Sigmoid colon (tissue), 7 donors: ENCODE measurements around the gene CDHR3. TPM values are rescaled to one million over a fixed set of nuclear protein-coding genes. Genes with fewer than 3 reads are reported as not detected.
"Not testable (repeated sequence)": the region's sequence is repeated elsewhere in the genome, so short reads cannot be mapped to it uniquely, and the experiment has no call there.

Experiments
- DNase-seq: peaks from one replicate; pipeline ENCODE4 v3.0.0-alpha.2; 2019
- H3K27ac ChIP-seq, 4 donors: fragments of 200-600 bp; sonication (generic); one replicate each; pipeline ENCODE4 v1.5.1; 2016 to 2019; ENCODE audit warnings: mild to moderate bottlenecking in 1 of 4
- H3K27me3 ChIP-seq, 3 donors: fragments of 200-600 bp; sonication (generic); one replicate each; pipeline ENCODE4 v1.5.1; 2019; ENCODE audit warnings: mild to moderate bottlenecking in 1 of 3
- H3K36me3 ChIP-seq, 4 donors: fragments of 200-600 bp; sonication (generic); one replicate each; pipeline ENCODE4 v1.5.1; 2016 to 2019
- H3K4me1 ChIP-seq, 4 donors: fragments of 200-600 bp; sonication (generic); one replicate each; pipeline ENCODE4 v1.5.1; 2017 to 2019
- H3K4me3 ChIP-seq, 4 donors: fragments of 200-600 bp; sonication (generic); one replicate each; pipeline ENCODE4 v1.5.1; 2017 to 2019; ENCODE audit warnings: mild to moderate bottlenecking in 2 of 4, moderate library complexity in 1 of 4
- H3K9me3 ChIP-seq, 4 donors: fragments of 200-600 bp in 3 of 4; sonication (generic) in 3 of 4; one replicate each; pipeline versions ENCODE4 v1.5.1 to v1.6.1; 2013 to 2019
- EP300 ChIP-seq, 4 donors: sonication (generic); formaldehyde crosslinking; IDR thresholded peaks; one replicate each; pipeline ENCODE4 v1.6.1; 2017; ENCODE audit warnings: antibody characterized with exemption in 4 of 4
- POLR2A ChIP-seq, 2 donors: fragments of 450-650 bp; IDR thresholded peaks; one replicate each; pipeline ENCODE4 v1.6.1; 2016; ENCODE audit warnings: antibody characterized with exemption in 2 of 2, mild to moderate bottlenecking in 2 of 2, moderate library complexity in 2 of 2
- POLR2AphosphoS5 ChIP-seq, 4 donors: sonication (generic); formaldehyde crosslinking; IDR thresholded peaks; one replicate each; pipeline ENCODE4 v1.6.1; 2017; ENCODE audit warnings: antibody characterized with exemption in 4 of 4
- WGBS, 2 donors: extraction: QIAGEN DNeasy Blood & Tissue Kit; methylation state at CpG; one replicate each; pipeline ENCODE4 v1.1.7; 2013; 5-methylcytosine and 5-hydroxymethylcytosine counted together
- intact Hi-C: fragments of 100-400 bp; cut with DNase I; formaldehyde crosslinking; loops from one replicate; pipeline ENCODE4 v1.15.1; 2023
- polyA plus RNA-seq, 3 donors: library from polyadenylated mRNA; stranded (reverse); fragments of 200-250 nt; gene quantifications; one replicate each; pipeline ENCODE4 v1.2.3, GENCODE V29; 2013
- total RNA-seq, 4 donors: library from RNA; depleted of rRNA; stranded (reverse); fragments of >200 nt; gene quantifications; one replicate each; pipeline ENCODE4 v1.1.0, GENCODE V29; 2016
- TF ChIP-seq, protein P1 (sequence below), 4 experiments: fragments of 450-650 bp in 3 of 4; fragments of 200-600 bp in 1 of 4; IDR thresholded peaks; one replicate each; pipeline ENCODE4 v1.5.1; 2016 to 2019; ENCODE audit warnings: antibody characterized with exemption in 4 of 4, mild to moderate bottlenecking in 3 of 4, moderate library complexity in 2 of 4
- donor health status: healthy with polysubstance abuse.
- donor health status: Bipolar disorder and iron deficiency.
- donor health status: healthy.

The CDHR3 gene
- total and polyA plus RNA-seq, 7 donors, result 2.2 to 21.3 (median 3.7) TPM

- Histone ChIP-seq H3K4me1 (no peaks in the 10 kb centered on the region), H3K27ac (no peak overlapping the region), H3K4me3 (no peak overlapping the region), H3K9me3 (no peaks in the 10 kb centered on the region), H3K36me3 (no peaks in the 10 kb centered on the region), H3K27me3 (no peaks in the 10 kb centered on the region)
- TF ChIP-seq POLR2AphosphoS5 (IDR thresholded peaks at IDR 0.05), result no peak
- no peak for TF ChIP-seq POLR2A (IDR thresholded peaks at IDR 0.05)
- TF ChIP-seq EP300 (IDR thresholded peaks at IDR 0.05), result no peak
- TF ChIP-seq, protein P1, sequence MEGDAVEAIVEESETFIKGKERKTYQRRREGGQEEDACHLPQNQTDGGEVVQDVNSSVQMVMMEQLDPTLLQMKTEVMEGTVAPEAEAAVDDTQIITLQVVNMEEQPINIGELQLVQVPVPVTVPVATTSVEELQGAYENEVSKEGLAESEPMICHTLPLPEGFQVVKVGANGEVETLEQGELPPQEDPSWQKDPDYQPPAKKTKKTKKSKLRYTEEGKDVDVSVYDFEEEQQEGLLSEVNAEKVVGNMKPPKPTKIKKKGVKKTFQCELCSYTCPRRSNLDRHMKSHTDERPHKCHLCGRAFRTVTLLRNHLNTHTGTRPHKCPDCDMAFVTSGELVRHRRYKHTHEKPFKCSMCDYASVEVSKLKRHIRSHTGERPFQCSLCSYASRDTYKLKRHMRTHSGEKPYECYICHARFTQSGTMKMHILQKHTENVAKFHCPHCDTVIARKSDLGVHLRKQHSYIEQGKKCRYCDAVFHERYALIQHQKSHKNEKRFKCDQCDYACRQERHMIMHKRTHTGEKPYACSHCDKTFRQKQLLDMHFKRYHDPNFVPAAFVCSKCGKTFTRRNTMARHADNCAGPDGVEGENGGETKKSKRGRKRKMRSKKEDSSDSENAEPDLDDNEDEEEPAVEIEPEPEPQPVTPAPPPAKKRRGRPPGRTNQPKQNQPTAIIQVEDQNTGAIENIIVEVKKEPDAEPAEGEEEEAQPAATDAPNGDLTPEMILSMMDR (IDR thresholded peaks at IDR 0.05), result no peak
- WGBS, 2 donors, result 89 to 94% methylated on average over 9 of the region's 9 CpGs
- intact Hi-C loops, result no loop called here
- no peak for DNase-seq
Measured at GRCh38 chr7:105945848-105946247, 17.2 kb upstream of the CDHR3 start.

GRCh38 chr7:105951597-105951996, 11.5 kb upstream of the CDHR3 start:
- intact Hi-C loops, result no loop called here
- WGBS, 2 donors, result 93 to 94% methylated on average over 2 of the region's 2 CpGs

GRCh38 chr7:105952917-105953595, 10.0 kb upstream of the CDHR3 start:
- Histone ChIP-seq H3K27ac (no peak overlapping the region), H3K36me3 (no peaks in the 10 kb centered on the region), H3K4me3 (no peak overlapping the region), H3K27me3 (no peaks in the 10 kb centered on the region), H3K4me1 (no peaks in the 10 kb centered on the region), H3K9me3 (peaks cover 0 to 7% (median 0%) of the 10 kb centered on the region in 4 donors)
- intact Hi-C loops, result no loop called here
- no peak for TF ChIP-seq EP300 (IDR thresholded peaks at IDR 0.05)
- no peak for TF ChIP-seq POLR2AphosphoS5 (IDR thresholded peaks at IDR 0.05)
- TF ChIP-seq, protein P1 (IDR thresholded peaks at IDR 0.05), result no peak
- no peak for TF ChIP-seq POLR2A (IDR thresholded peaks at IDR 0.05)
- WGBS, 2 donors, result 75 to 76% methylated on average over 15 of the region's 15 CpGs
- DNase-seq, result no peak

More at GRCh38 chr7:105951597-105951996, 11.5 kb upstream of the CDHR3 start:
- no peak overlapping the region for H3K27ac ChIP-seq
- H3K4me3 ChIP-seq, result no peak overlapping the region
- peaks cover 0 to 7% (median 0%) of the 10 kb centered on the region in 4 donors for H3K9me3 ChIP-seq
- no peaks in the 10 kb centered on the region for H3K4me1 ChIP-seq
- no peaks in the 10 kb centered on the region for H3K36me3 ChIP-seq
- DNase-seq, result no peak
- TF ChIP-seq, protein P1 (IDR thresholded peaks at IDR 0.05), result no peak
- no peaks in the 10 kb centered on the region for H3K27me3 ChIP-seq

- intact Hi-C loops, result no loop called here
Measured at GRCh38 chr7:105954711-105955110, 8.4 kb upstream of the CDHR3 start.

DNA sequence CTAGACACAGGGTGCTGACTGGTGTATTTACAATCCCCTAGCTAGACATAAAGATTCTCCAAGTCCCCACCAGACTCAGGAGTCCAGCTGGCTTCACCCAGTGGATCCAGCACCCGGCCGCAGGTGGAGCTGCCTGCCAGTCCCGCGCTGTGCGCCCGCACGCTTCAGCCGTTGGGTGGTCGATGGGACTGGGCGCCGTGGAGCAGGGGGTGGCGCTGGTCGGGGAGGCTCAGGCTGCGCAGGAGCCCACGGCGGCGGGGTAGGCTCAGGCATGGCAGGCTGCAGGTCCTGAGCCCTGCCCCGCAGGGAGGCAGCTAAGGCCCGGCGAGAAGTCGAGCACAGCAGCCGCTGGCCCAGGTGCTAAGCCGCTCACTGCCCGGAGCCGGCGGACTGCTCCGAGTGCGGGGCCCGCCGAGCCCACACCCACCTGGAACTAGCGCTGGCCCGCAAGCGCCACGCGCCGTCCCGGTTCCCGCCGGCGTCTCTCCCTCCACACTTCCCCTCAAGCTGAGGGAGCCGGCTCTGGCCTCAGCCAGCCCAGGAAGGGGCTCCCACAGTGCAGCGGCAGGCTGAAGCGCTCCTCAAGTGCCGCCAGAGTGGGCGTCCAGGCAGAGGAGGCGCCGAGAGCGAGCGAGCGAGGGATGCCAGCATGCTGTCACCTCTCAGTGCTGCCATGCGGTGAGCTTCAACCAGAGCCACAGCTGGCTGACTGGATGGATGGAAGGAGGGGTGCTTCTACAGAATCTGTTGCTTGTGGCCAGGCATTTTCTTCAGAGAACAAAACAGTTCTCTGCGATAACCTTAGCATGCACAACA, 7.2 kb upstream of the CDHR3 start:
- H3K36me3 ChIP-seq, intact Hi-C loops, H3K27ac ChIP-seq, H3K9me3 ChIP-seq, H3K27me3 ChIP-seq, H3K4me1 ChIP-seq, DNase-seq, H3K4me3 ChIP-seq: not testable (repeated sequence)
- 89 to 91% methylated on average over 52 of the region's 52 CpGs for WGBS, 2 donors

More at GRCh38 chr7:105954711-105955110, 8.4 kb upstream of the CDHR3 start:
- no peak for DNase-seq
- Histone ChIP-seq H3K36me3 (no peaks in the 10 kb centered on the region), H3K27me3 (no peaks in the 10 kb centered on the region), H3K9me3 (peaks cover 0 to 7% (median 0%) of the 10 kb centered on the region in 4 donors), H3K4me1 (no peaks in the 10 kb centered on the region), H3K4me3 (no peak overlapping the region), H3K27ac (no peak overlapping the region)
- WGBS, 2 donors, result 88 to 90% methylated on average over 3 of the region's 3 CpGs
- TF ChIP-seq POLR2AphosphoS5 (IDR thresholded peaks at IDR 0.05) (no peak), EP300 (IDR thresholded peaks at IDR 0.05) (no peak), POLR2A (IDR thresholded peaks at IDR 0.05) (no peak)
- TF ChIP-seq, protein P1 (IDR thresholded peaks at IDR 0.05), result no peak
